ENCODE results near the gene GCFC2.

Gene GCFC2

GRCh38 chr2:75632091-75632701 lies 78.5 kb downstream of the GCFC2 start:
- Histone ChIP-seq H3K27ac (ENCODE audit: low read depth, low read length) (no peak overlapping the region), H3K4me1 (ENCODE audit: control insufficient read depth, insufficient read depth, low read length) (peaks cover 10% of the 10 kb centered on the region; the same call in 1 of the 2 replicates), H3K27me3 (ENCODE audit: control insufficient read depth, insufficient read depth, low read length) (no peaks in the 10 kb centered on the region), H3K36me3 (ENCODE audit: control insufficient read depth, insufficient read depth, low read length) (no peaks in the 10 kb centered on the region), H3K9me3 (ENCODE audit: control insufficient read depth, insufficient read depth, low read depth, low read length) (no peaks in the 10 kb centered on the region), H3K9ac (ENCODE audit: low read length) (no peak overlapping the region), H3K4me3 (ENCODE audit: low read depth, low read length) (no peak overlapping the region)

- Histone ChIP-seq H3K27ac (ENCODE audit: low read depth, low read length) (no peak overlapping the region), H3K4me1 (ENCODE audit: control insufficient read depth, insufficient read depth, low read length) (peaks cover 10% of the 10 kb centered on the region; the same call in 1 of the 2 replicates), H3K27me3 (ENCODE audit: control insufficient read depth, insufficient read depth, low read length) (no peaks in the 10 kb centered on the region), H3K9me3 (ENCODE audit: control insufficient read depth, insufficient read depth, low read depth, low read length) (no peaks in the 10 kb centered on the region), H3K4me3 (ENCODE audit: low read depth, low read length) (no peak overlapping the region), H3K9ac (ENCODE audit: low read length) (no peak overlapping the region), H3K36me3 (ENCODE audit: control insufficient read depth, insufficient read depth, low read length) (no peaks in the 10 kb centered on the region)
Observed at GRCh38 chr2:75627902-75628504, 82.7 kb downstream of the GCFC2 start.

- H3K36me3 ChIP-seq (ENCODE audit: control insufficient read depth, insufficient read depth, low read length), result no peaks in the 10 kb centered on the region
- H3K4me1 ChIP-seq (ENCODE audit: control insufficient read depth, insufficient read depth, low read length), result no peaks in the 10 kb centered on the region
- H3K27me3 ChIP-seq (ENCODE audit: control insufficient read depth, insufficient read depth, low read length), result no peaks in the 10 kb centered on the region
- H3K9me3 ChIP-seq (ENCODE audit: control insufficient read depth, insufficient read depth, low read depth, low read length), result no peaks in the 10 kb centered on the region
- no peak overlapping the region for H3K27ac ChIP-seq (ENCODE audit: low read depth, low read length)
- H3K9ac ChIP-seq (ENCODE audit: low read length), result no peak overlapping the region
- H3K4me3 ChIP-seq (ENCODE audit: low read depth, low read length), result no peak overlapping the region
Observed at GRCh38 chr2:75622929-75623328, 87.8 kb downstream of the GCFC2 start.

GRCh38 chr2:75622500-75622899 lies 88.2 kb downstream of the GCFC2 start:
- Histone ChIP-seq H3K4me1 (ENCODE audit: control insufficient read depth, insufficient read depth, low read length) (no peaks in the 10 kb centered on the region), H3K9ac (ENCODE audit: low read length) (no peak overlapping the region), H3K36me3 (ENCODE audit: control insufficient read depth, insufficient read depth, low read length) (no peaks in the 10 kb centered on the region), H3K27me3 (ENCODE audit: control insufficient read depth, insufficient read depth, low read length) (no peaks in the 10 kb centered on the region), H3K9me3 (ENCODE audit: control insufficient read depth, insufficient read depth, low read depth, low read length) (no peaks in the 10 kb centered on the region), H3K4me3 (ENCODE audit: low read depth, low read length) (no peak overlapping the region), H3K27ac (ENCODE audit: low read depth, low read length) (no peak overlapping the region)

- Histone ChIP-seq H3K27ac (ENCODE audit: low read depth, low read length) (no peak overlapping the region), H3K9me3 (ENCODE audit: control insufficient read depth, insufficient read depth, low read depth, low read length) (peaks cover 7% of the 10 kb centered on the region), H3K9ac (ENCODE audit: low read length) (no peak overlapping the region), H3K4me3 (ENCODE audit: low read depth, low read length) (no peak overlapping the region), H3K36me3 (ENCODE audit: control insufficient read depth, insufficient read depth, low read length) (no peaks in the 10 kb centered on the region), H3K27me3 (ENCODE audit: control insufficient read depth, insufficient read depth, low read length) (no peaks in the 10 kb centered on the region), H3K4me1 (ENCODE audit: control insufficient read depth, insufficient read depth, low read length) (no peaks in the 10 kb centered on the region)
Observed at GRCh38 chr2:75621228-75621627, 89.5 kb downstream of the GCFC2 start.

DNA sequence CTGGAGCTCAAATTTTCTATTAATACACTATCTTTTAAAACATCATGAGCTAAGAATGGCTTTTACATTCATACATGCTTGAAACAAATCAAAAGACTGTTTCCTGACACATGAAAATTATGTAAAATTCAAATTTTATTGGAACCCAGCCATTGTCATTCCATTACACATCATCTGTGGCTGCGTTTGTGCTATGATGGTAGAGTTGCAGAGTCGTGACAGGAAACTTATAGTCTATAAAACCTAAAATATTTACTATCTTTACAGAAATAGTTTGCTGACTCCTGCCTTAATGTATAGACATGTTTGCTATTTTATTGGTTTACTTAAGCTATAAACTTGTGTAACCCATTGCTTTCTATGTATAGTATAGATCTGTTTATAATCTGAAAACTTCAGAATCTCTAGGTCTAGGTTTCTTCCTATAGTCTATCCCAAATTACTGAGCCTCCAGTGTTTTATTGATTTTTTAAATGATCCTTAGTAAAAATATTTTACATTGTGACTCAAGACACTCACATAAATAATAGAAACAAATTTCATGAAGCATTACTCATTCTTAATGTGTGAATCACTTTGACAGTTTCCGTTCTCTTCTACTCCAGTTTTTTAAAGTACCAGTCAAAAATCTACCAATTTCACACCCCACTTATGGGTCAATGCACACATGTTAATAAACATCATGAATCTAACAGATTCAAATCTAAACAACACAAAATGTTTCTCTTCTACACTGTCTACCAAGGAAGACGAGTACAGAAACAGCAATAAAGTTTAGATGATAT lies 90.6 kb downstream of the GCFC2 start:
- Histone ChIP-seq H3K36me3 (ENCODE audit: control insufficient read depth, insufficient read depth, low read length) (no peaks in the 10 kb centered on the region), H3K9ac (ENCODE audit: low read length) (no peak overlapping the region), H3K4me3 (ENCODE audit: low read depth, low read length) (no peak overlapping the region), H3K27ac (ENCODE audit: low read depth, low read length) (no peak overlapping the region), H3K4me1 (ENCODE audit: control insufficient read depth, insufficient read depth, low read length) (no peaks in the 10 kb centered on the region), H3K27me3 (ENCODE audit: control insufficient read depth, insufficient read depth, low read length) (no peaks in the 10 kb centered on the region), H3K9me3 (ENCODE audit: control insufficient read depth, insufficient read depth, low read depth, low read length) (peaks cover 7% of the 10 kb centered on the region)

GRCh38 chr2:75616933-75617332 lies 93.8 kb downstream of the GCFC2 start:
- Histone ChIP-seq H3K4me3 (ENCODE audit: low read depth, low read length) (no peak overlapping the region), H3K9ac (ENCODE audit: low read length) (no peak overlapping the region), H3K27me3 (ENCODE audit: control insufficient read depth, insufficient read depth, low read length) (no peaks in the 10 kb centered on the region), H3K4me1 (ENCODE audit: control insufficient read depth, insufficient read depth, low read length) (no peaks in the 10 kb centered on the region), H3K27ac (ENCODE audit: low read depth, low read length) (no peak overlapping the region), H3K9me3 (ENCODE audit: control insufficient read depth, insufficient read depth, low read depth, low read length) (peaks cover 7% of the 10 kb centered on the region), H3K36me3 (ENCODE audit: control insufficient read depth, insufficient read depth, low read length) (no peaks in the 10 kb centered on the region)

GRCh38 chr2:75616406-75616805 lies 94.3 kb downstream of the GCFC2 start:
- Histone ChIP-seq H3K36me3 (ENCODE audit: control insufficient read depth, insufficient read depth, low read length) (no peaks in the 10 kb centered on the region), H3K27me3 (ENCODE audit: control insufficient read depth, insufficient read depth, low read length) (no peaks in the 10 kb centered on the region), H3K4me1 (ENCODE audit: control insufficient read depth, insufficient read depth, low read length) (no peaks in the 10 kb centered on the region), H3K9me3 (ENCODE audit: control insufficient read depth, insufficient read depth, low read depth, low read length) (peaks cover 7% of the 10 kb centered on the region), H3K4me3 (ENCODE audit: low read depth, low read length) (no peak overlapping the region), H3K27ac (ENCODE audit: low read depth, low read length) (no peak overlapping the region), H3K9ac (ENCODE audit: low read length) (no peak overlapping the region)

DNA sequence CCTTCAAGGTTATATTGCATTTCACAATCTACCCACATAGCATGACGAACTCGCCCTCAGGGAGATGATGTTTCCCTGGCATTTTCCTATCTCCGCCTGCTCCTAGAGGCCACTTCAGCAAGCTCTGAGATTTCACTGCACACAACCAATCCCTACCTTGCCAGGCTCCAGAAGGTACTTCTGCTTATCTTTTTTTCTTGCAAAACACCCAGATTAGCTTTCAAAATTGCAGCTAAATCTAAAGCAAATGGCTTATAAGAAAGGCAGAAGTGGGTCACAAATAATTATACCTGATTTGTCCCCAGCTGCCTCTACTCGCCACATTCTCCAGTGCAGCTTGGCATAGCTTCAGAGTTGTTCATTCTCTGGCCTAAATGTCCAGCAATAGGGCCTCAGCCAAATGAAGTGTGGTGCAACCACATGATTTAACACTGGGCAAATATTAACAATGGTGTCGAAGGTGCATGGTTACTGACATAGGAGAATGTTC lies 96.5 kb downstream of the GCFC2 start:
- Histone ChIP-seq H3K36me3 (ENCODE audit: control insufficient read depth, insufficient read depth, low read length) (no peaks in the 10 kb centered on the region), H3K4me3 (ENCODE audit: low read depth, low read length) (no peak overlapping the region), H3K27me3 (ENCODE audit: control insufficient read depth, insufficient read depth, low read length) (peaks cover 7% of the 10 kb centered on the region), H3K9ac (ENCODE audit: low read length) (no peak overlapping the region), H3K9me3 (ENCODE audit: control insufficient read depth, insufficient read depth, low read depth, low read length) (peaks cover 7% of the 10 kb centered on the region), H3K27ac (ENCODE audit: low read depth, low read length) (no peak overlapping the region), H3K4me1 (ENCODE audit: control insufficient read depth, insufficient read depth, low read length) (no peaks in the 10 kb centered on the region)

- Histone ChIP-seq H3K9me3 (ENCODE audit: control insufficient read depth, insufficient read depth, low read depth, low read length) (peaks cover 7% of the 10 kb centered on the region), H3K27ac (ENCODE audit: low read depth, low read length) (no peak overlapping the region), H3K4me1 (ENCODE audit: control insufficient read depth, insufficient read depth, low read length) (peaks cover 4% of the 10 kb centered on the region; the same call in 1 of the 2 replicates), H3K27me3 (ENCODE audit: control insufficient read depth, insufficient read depth, low read length) (peaks cover 7% of the 10 kb centered on the region), H3K9ac (ENCODE audit: low read length) (no peak overlapping the region), H3K36me3 (ENCODE audit: control insufficient read depth, insufficient read depth, low read length) (no peaks in the 10 kb centered on the region), H3K4me3 (ENCODE audit: low read depth, low read length) (no peak overlapping the region)
Observed at GRCh38 chr2:75612862-75613243, 97.9 kb downstream of the GCFC2 start.
